Uterus (tissue), 2 donors: ENCODE measurements around the gene KLHL25.

Source experiments
- CTCF ChIP-seq, 4 experiments: fragments of 200-600 bp in 2 of 4; fragments of 450-650 bp in 2 of 4; sonication (generic) in 2 of 4; IDR thresholded peaks; one replicate each; pipeline ENCODE4 v1.5.1; 2016 to 2019; ENCODE audit warnings: antibody characterized with exemption in 4 of 4, mild to moderate bottlenecking in 2 of 4, moderate library complexity in 1 of 4
- POLR2A ChIP-seq, 2 donors: fragments of 450-650 bp; IDR thresholded peaks; one replicate each; pipeline ENCODE4 v1.6.1; 2016; ENCODE audit warnings: antibody characterized with exemption in 2 of 2, mild to moderate bottlenecking in 1 of 2, moderate library complexity in 1 of 2

DNA sequence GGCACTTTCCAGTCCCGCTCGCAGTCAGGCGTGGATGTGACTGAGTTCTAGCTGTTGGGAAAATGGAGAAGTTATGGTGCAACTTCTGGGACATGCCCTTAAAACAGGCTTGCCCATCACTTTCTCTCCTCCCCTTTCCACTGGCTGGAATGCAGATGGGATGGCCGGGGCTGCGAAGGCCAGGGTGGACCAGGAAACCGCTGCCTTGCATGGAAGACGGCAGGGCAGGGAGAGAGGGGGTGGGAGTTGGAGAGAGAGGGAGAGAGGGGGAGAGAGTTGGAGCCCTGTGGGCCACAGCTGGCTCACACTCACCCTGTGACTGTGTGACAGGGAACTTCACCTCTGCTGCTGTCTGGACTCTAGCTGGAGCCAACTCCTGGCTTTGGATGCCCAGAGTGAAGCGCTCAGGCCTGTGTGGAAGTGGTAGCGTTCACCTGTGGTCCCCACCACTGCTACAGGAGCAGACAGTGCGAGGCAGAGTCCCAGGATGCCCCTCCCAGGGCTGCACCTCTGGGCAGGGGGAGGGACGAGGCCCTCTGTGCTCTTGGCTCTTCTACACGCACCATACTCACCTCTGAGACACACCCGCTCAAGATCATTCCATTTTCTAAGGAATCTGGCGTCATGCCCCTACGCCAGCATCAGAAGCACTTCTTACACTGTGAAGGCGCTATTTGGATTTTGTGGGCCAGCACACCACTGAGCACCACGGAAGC is 36.6 kb downstream of the KLHL25 start:
- TF ChIP-seq CTCF (IDR thresholded peaks at IDR 0.05) (no peak), POLR2A (IDR thresholded peaks at IDR 0.05) (no peak)
